ENCODE data around the gene SNRPB2. TPM values are rescaled to one million over a fixed set of nuclear protein-coding genes. Genes with fewer than 3 reads are reported as not detected.

SNRPB2 gene
- total and polyA plus RNA-seq, 2 experiments from 2014 or later, result 69.8 to 101 TPM

- WGBS, 2 experiments (ENCODE audit: low coverage in 1 of 2, low lambda C conversion rate in 2 of 2, missing lambda C conversion rate in 2 of 2), result 27 to 28% methylated on average over 5 of the region's 5 CpGs
- Histone ChIP-seq H4K20me1 (ENCODE audit: insufficient read depth) (no peaks in the 10 kb centered on the region), H3K9me3 (ENCODE audit: low read depth) (no peaks in the 10 kb centered on the region), H3K4me1 (ENCODE audit: insufficient read depth) (no peaks in the 10 kb centered on the region), H3K9ac (no peak overlapping the region), H3K4me2 (ENCODE audit: unreplicated experiment) (no peak overlapping the region), H3K79me2 (ENCODE audit: insufficient read depth) (no peaks in the 10 kb centered on the region), H3K4me3 (no peak overlapping the region), H2AFZ (no peak overlapping the region), H3K27ac (no peak overlapping the region), H3K36me3 (ENCODE audit: low read depth) (no peaks in the 10 kb centered on the region), H3F3A (ENCODE audit: insufficient read depth) (no peaks in the 10 kb centered on the region), H3K27me3 (replicated peaks; ENCODE audit: insufficient read depth) (0 out of 2 replicates have a peak, but pooled peaks cover 5% of the 10 kb centered on the region), H3K9me2 (ENCODE audit: insufficient read depth) (no peaks in the 10 kb centered on the region)
- no peak for TF ChIP-seq EZH2 (IDR thresholded peaks at IDR 0.05; ENCODE audit: insufficient read depth, poor library complexity, severe bottlenecking)
- no peak for TF ChIP-seq EZH2phosphoT487 (IDR thresholded peaks at IDR 0.05; ENCODE audit: insufficient read depth, low read depth)
- in situ Hi-C loops (cut with MboI), result no loop called here
- DNase-seq, result no peak
Observed at GRCh38 chr20:16714242-16714641, 15.6 kb upstream of the SNRPB2 start.

GRCh38 chr20:16714751-16715150 is 15.1 kb upstream of the SNRPB2 start:
- Histone ChIP-seq H3K9me2 (ENCODE audit: insufficient read depth) (no peaks in the 10 kb centered on the region), H3K27me3 (replicated peaks; ENCODE audit: insufficient read depth) (0 out of 2 replicates have a peak, but pooled peaks cover 5% of the 10 kb centered on the region), H3K4me2 (ENCODE audit: unreplicated experiment) (no peak overlapping the region), H4K20me1 (ENCODE audit: insufficient read depth) (no peaks in the 10 kb centered on the region), H2AFZ (no peak overlapping the region), H3K4me3 (no peak overlapping the region), H3F3A (ENCODE audit: insufficient read depth) (no peaks in the 10 kb centered on the region), H3K27ac (no peak overlapping the region), H3K4me1 (ENCODE audit: insufficient read depth) (no peaks in the 10 kb centered on the region), H3K9me3 (ENCODE audit: low read depth) (no peaks in the 10 kb centered on the region), H3K9ac (no peak overlapping the region), H3K79me2 (ENCODE audit: insufficient read depth) (no peaks in the 10 kb centered on the region), H3K36me3 (ENCODE audit: low read depth) (no peaks in the 10 kb centered on the region)
- no peak for TF ChIP-seq EZH2phosphoT487 (IDR thresholded peaks at IDR 0.05; ENCODE audit: insufficient read depth, low read depth)
- no peak for TF ChIP-seq EZH2 (IDR thresholded peaks at IDR 0.05; ENCODE audit: insufficient read depth, poor library complexity, severe bottlenecking)
- in situ Hi-C loops (cut with MboI), result no loop called here
- DNase-seq, result no peak
- WGBS, 2 experiments (ENCODE audit: low coverage in 1 of 2, low lambda C conversion rate in 2 of 2, missing lambda C conversion rate in 2 of 2), result 14 to 17% methylated on average over 4 of the region's 4 CpGs

GRCh38 chr20:16719421-16719820 is 10.4 kb upstream of the SNRPB2 start:
- no peak overlapping the region for H3K9ac ChIP-seq
- H3K36me3 ChIP-seq (ENCODE audit: low read depth), result no peaks in the 10 kb centered on the region
- no peak overlapping the region for H3K27ac ChIP-seq
- no peak overlapping the region for H2AFZ ChIP-seq
- H3K4me3 ChIP-seq, result no peak overlapping the region
- in situ Hi-C loops (cut with MboI), result no loop called here
- WGBS, 2 experiments (ENCODE audit: low coverage in 1 of 2, low lambda C conversion rate in 2 of 2, missing lambda C conversion rate in 2 of 2), result 8 to 12% methylated on average over 1 of the region's 1 CpG
- H3K4me1 ChIP-seq (ENCODE audit: insufficient read depth), result no peaks in the 10 kb centered on the region
- no peak overlapping the region for H3K4me2 ChIP-seq (ENCODE audit: unreplicated experiment)
- no peaks in the 10 kb centered on the region for H3K27me3 ChIP-seq (replicated peaks; ENCODE audit: insufficient read depth)
- DNase-seq, result no peak
- no peaks in the 10 kb centered on the region for H3F3A ChIP-seq (ENCODE audit: insufficient read depth)
- H4K20me1 ChIP-seq (ENCODE audit: insufficient read depth), result no peaks in the 10 kb centered on the region
- H3K79me2 ChIP-seq (ENCODE audit: insufficient read depth), result no peaks in the 10 kb centered on the region
- no peak for TF ChIP-seq EZH2 (IDR thresholded peaks at IDR 0.05; ENCODE audit: insufficient read depth, poor library complexity, severe bottlenecking)
- H3K9me3 ChIP-seq (ENCODE audit: low read depth), result no peaks in the 10 kb centered on the region
- H3K9me2 ChIP-seq (ENCODE audit: insufficient read depth), result no peaks in the 10 kb centered on the region

- Histone ChIP-seq H4K20me1 (ENCODE audit: insufficient read depth) (no peaks in the 10 kb centered on the region), H3F3A (ENCODE audit: insufficient read depth) (no peaks in the 10 kb centered on the region), H3K9me3 (ENCODE audit: low read depth) (no peaks in the 10 kb centered on the region), H3K9ac (no peak overlapping the region), H3K27me3 (replicated peaks; ENCODE audit: insufficient read depth) (no peaks in the 10 kb centered on the region; the same call in 1 of the 2 replicates), H3K36me3 (ENCODE audit: low read depth) (peaks cover 14% of the 10 kb centered on the region), H3K4me1 (ENCODE audit: insufficient read depth) (peaks cover 11% of the 10 kb centered on the region), H2AFZ (peak overlapping the region; percentile 99), H3K4me2 (ENCODE audit: unreplicated experiment) (no peak overlapping the region), H3K27ac (no peak overlapping the region), H3K79me2 (ENCODE audit: insufficient read depth) (peaks cover 46% of the 10 kb centered on the region), H3K4me3 (no peak overlapping the region; the same call in 1 of the 2 replicates), H3K9me2 (ENCODE audit: insufficient read depth) (peaks cover 7% of the 10 kb centered on the region)
- 100% methylated on average over 1 of the region's 1 CpG for WGBS, 2 experiments (ENCODE audit: low coverage in 1 of 2, low lambda C conversion rate in 2 of 2, missing lambda C conversion rate in 2 of 2)
- in situ Hi-C loops (cut with MboI), result no loop called here
- no peak for DNase-seq
- TF ChIP-seq EZH2phosphoT487 (IDR thresholded peaks at IDR 0.05; ENCODE audit: insufficient read depth, low read depth), result no peak
- TF ChIP-seq EZH2 (IDR thresholded peaks at IDR 0.05; ENCODE audit: insufficient read depth, poor library complexity, severe bottlenecking), result no peak
Observed at GRCh38 chr20:16729080-16729479, 746 bp upstream of the SNRPB2 start.
